Spleen (tissue), 11 donors: ENCODE results near the gene NUDT8. TPM values are rescaled to one million over a fixed set of nuclear protein-coding genes. Genes with fewer than 3 reads are reported as not detected.

Source experiments
- DNase-seq: peaks from one replicate; pipeline ENCODE4 v3.0.0-alpha.2; 2020
- H3K27ac ChIP-seq, 8 donors: fragments of 200-600 bp; sonication (generic) in 7 of 8; 1 replicate in 4 of 8; 2 replicates in 4 of 8; pipeline versions ENCODE4 v1.5.0 to v1.8.0; 2016 to 2021; ENCODE audit warnings: inconsistent platforms in 4 of 8, mild to moderate bottlenecking in 4 of 8, moderate library complexity in 1 of 8
- H3K27me3 ChIP-seq, 7 donors: fragments of 200-600 bp; sonication (generic) in 6 of 7; replicated peaks in 1 of 7; 1 replicate in 4 of 7; 2 replicates in 3 of 7; pipeline versions ENCODE4 v1.5.0 to v1.8.0; 2016 to 2021; ENCODE audit warnings: inconsistent platforms in 3 of 7, mild to moderate bottlenecking in 1 of 7
- H3K36me3 ChIP-seq, 6 donors: fragments of 200-600 bp; sonication (generic) in 5 of 6; 1 replicate in 4 of 6; 2 replicates in 2 of 6; pipeline versions ENCODE4 v1.5.0 to v1.8.0; 2016 to 2021; ENCODE audit warnings: inconsistent platforms in 2 of 6
- H3K4me1 ChIP-seq, 6 donors: fragments of 200-600 bp; sonication (generic) in 5 of 6; 1 replicate in 3 of 6; 2 replicates in 3 of 6; pipeline versions ENCODE4 v1.5.0 to v1.8.0; 2016 to 2021; ENCODE audit warnings: inconsistent platforms in 3 of 6
- H3K4me3 ChIP-seq, 8 donors: fragments of 200-600 bp; sonication (generic) in 7 of 8; 1 replicate in 4 of 8; 2 replicates in 4 of 8; pipeline versions ENCODE4 v1.5.0 to v1.8.0; 2016 to 2021; ENCODE audit warnings: inconsistent platforms in 4 of 8, mild to moderate bottlenecking in 4 of 8, moderate library complexity in 2 of 8
- H3K9me3 ChIP-seq, 8 donors: fragments of 200-600 bp; sonication (generic) in 7 of 8; 1 replicate in 4 of 8; 2 replicates in 4 of 8; pipeline versions ENCODE4 v1.5.0 to v1.8.0; 2016 to 2021; ENCODE audit warnings: inconsistent platforms in 4 of 8
- CTCF ChIP-seq, 11 experiments: fragments of 200-600 bp in 7 of 11; fragments of 450-650 bp in 4 of 11; sonication (generic) in 4 of 11; IDR thresholded peaks in 8 of 11; conservative IDR thresholded peaks in 3 of 11; 1 replicate in 7 of 11; 2 replicates in 4 of 11; pipeline versions ENCODE4 v1.4.0 to v1.8.0; 2016 to 2021; ENCODE audit warnings: antibody characterized with exemption in 11 of 11, inconsistent platforms in 4 of 11, mild to moderate bottlenecking in 1 of 11
- POLR2A ChIP-seq, 3 donors: fragments of 450-650 bp; IDR thresholded peaks; one replicate each; pipeline ENCODE4 v1.5.1; 2017; ENCODE audit warnings: antibody characterized with exemption in 3 of 3, mild to moderate bottlenecking in 1 of 3
- POLR2AphosphoS5 ChIP-seq, 3 donors: sonication (generic); formaldehyde crosslinking; IDR thresholded peaks; one replicate each; pipeline ENCODE4 v1.5.1; 2017; ENCODE audit warnings: antibody characterized with exemption in 3 of 3
- WGBS, 5 donors: extraction: QIAGEN DNeasy Blood & Tissue Kit in 3 of 5; methylation state at CpG; one replicate each; pipeline versions ENCODE4 v1.1.5 to v1.1.7; 2013 to 2018; 5-methylcytosine and 5-hydroxymethylcytosine counted together
- intact Hi-C: fragments of 100-400 bp; cut with DNase I; formaldehyde crosslinking; loops from one replicate; pipeline ENCODE4 v1.15.0; 2023; ENCODE audit warnings: low total_unique reads
- polyA plus RNA-seq, 3 donors: library from polyadenylated mRNA; stranded (reverse); fragments of 200-250 nt; gene quantifications; one replicate each; pipeline ENCODE4 v1.2.1, GENCODE V29; 2013
- total RNA-seq, 7 donors: library from RNA; depleted of rRNA in 3 of 7; stranded (reverse); fragments of >200 nt in 3 of 7; fragmentation: NEBNext Ultra II Directional in 4 of 7; extraction: Animal tissue kit (Norgen Biotek cat#: 25700) in 4 of 7; gene quantifications; one replicate each; pipeline versions ENCODE4 v1.1.0 to v1.2.1, GENCODE V29; 2016 to 2021
- donor health status: healthy with polysubstance abuse.
- donor health status: DM: no; HTN: no; CAD: no; lungs with moderate emphysema.
- donor health status: DM: no; HTN: no; CAD: no.
- donor health status: Bipolar disorder and iron deficiency.
- donor health status: healthy.
- donor health status: DM: no; HTN: no; CAD: no.
- donor health status: DM: yes; HTN: yes; CAD: no.

NUDT8 gene
- total and polyA plus RNA-seq, 10 donors = 2.7 to 9.2 (median 5.9) TPM

- no peaks in the 10 kb centered on the region for H3K9me3 ChIP-seq
- intact Hi-C loops = no loop called here
- no peak for DNase-seq
- H3K27ac ChIP-seq = no peak overlapping the region
- TF ChIP-seq CTCF (IDR thresholded peaks at IDR 0.05 in 8 of 11, conservative IDR thresholded peaks at IDR 0.05 in 3 of 11) = no peak
- 47 to 58% (median 50%) methylated on average over 5 of the region's 5 CpGs for WGBS, 5 donors
- H3K4me1 ChIP-seq = peaks cover 4 to 22% (median 18%) of the 10 kb centered on the region in 6 donors
- H3K27me3 ChIP-seq = peaks cover 0 to 25% (median 0%) of the 10 kb centered on the region in 7 donors
- no peaks in the 10 kb centered on the region for H3K36me3 ChIP-seq
- no peak overlapping the region for H3K4me3 ChIP-seq
These were observed 38.4 kb upstream of the NUDT8 start for GRCh38 chr11:67668192-67668551.

- intact Hi-C loops = no loop called here
- WGBS, 5 donors = 49 to 76% (median 72%) methylated on average over 7 to 26 of the region's 26 CpGs
- peak; percentile 75 for DNase-seq
- Histone ChIP-seq H3K27me3 (peaks cover 0 to 19% (median 0%) of the 10 kb centered on the region in 7 donors), H3K4me1 (peaks cover 4 to 22% (median 18%) of the 10 kb centered on the region in 6 donors), H3K9me3 (no peaks in the 10 kb centered on the region), H3K4me3 (no peak overlapping the region), H3K36me3 (no peaks in the 10 kb centered on the region), H3K27ac (no peak overlapping the region)
- no peak for TF ChIP-seq CTCF (IDR thresholded peaks at IDR 0.05 in 8 of 11, conservative IDR thresholded peaks at IDR 0.05 in 3 of 11)
- peak in 1 of 3 donors; percentile 45 for TF ChIP-seq POLR2AphosphoS5 (IDR thresholded peaks at IDR 0.05)
These were observed 37.9 kb upstream of the NUDT8 start for GRCh38 chr11:67667490-67668191.

GRCh38 chr11:67666676-67667489 lies 37.1 kb upstream of the NUDT8 start:
- Histone ChIP-seq H3K9me3 (no peaks in the 10 kb centered on the region), H3K27me3 (peaks cover 0 to 15% (median 0%) of the 10 kb centered on the region in 7 donors), H3K27ac (no peak overlapping the region), H3K4me3 (no peak overlapping the region), H3K36me3 (no peaks in the 10 kb centered on the region), H3K4me1 (peaks cover 4 to 22% (median 18%) of the 10 kb centered on the region in 6 donors)
- intact Hi-C loops = no loop called here
- WGBS, 5 donors = 57 to 77% (median 68%) methylated on average over 10 to 20 of the region's 20 CpGs
- TF ChIP-seq POLR2AphosphoS5 (IDR thresholded peaks at IDR 0.05) (no peak), CTCF (IDR thresholded peaks at IDR 0.05 in 8 of 11, conservative IDR thresholded peaks at IDR 0.05 in 3 of 11) (no peak), POLR2A (IDR thresholded peaks at IDR 0.05) (no peak)
- DNase-seq = no peak

DNA sequence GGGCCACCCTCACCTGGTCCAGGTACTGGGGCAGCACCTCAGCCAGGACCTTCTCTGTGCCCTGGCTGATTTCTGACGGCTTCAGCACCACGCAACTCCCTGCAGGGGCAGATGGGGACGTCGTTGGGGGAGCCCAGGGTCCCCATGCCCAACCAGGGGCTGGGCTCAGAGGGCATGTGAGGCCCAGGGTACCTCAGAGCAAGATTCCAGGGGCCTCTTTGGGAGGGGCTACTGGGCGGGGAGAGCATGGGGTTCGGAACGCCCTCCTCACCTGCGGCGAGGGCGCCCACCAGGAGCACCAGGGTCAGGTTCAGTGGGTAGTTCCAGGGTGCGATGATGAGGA lies 36.5 kb upstream of the NUDT8 start:
- Histone ChIP-seq H3K4me3 (no peak overlapping the region), H3K4me1 (peaks cover 4 to 22% (median 18%) of the 10 kb centered on the region in 6 donors), H3K27me3 (peaks cover 0 to 11% (median 0%) of the 10 kb centered on the region in 7 donors), H3K27ac (no peak overlapping the region), H3K36me3 (no peaks in the 10 kb centered on the region), H3K9me3 (no peaks in the 10 kb centered on the region)
- intact Hi-C loops = no loop called here
- TF ChIP-seq POLR2AphosphoS5 (IDR thresholded peaks at IDR 0.05) (no peak), CTCF (IDR thresholded peaks at IDR 0.05 in 8 of 11, conservative IDR thresholded peaks at IDR 0.05 in 3 of 11) (no peak)
- DNase-seq = no peak
- whole genome bisulfite sequencing, 5 donors = 83 to 95% (median 90%) methylated on average over 2 to 11 of the region's 11 CpGs
